Measurements from ENCODE around the gene SLC25A15.

SLC25A15 gene

GRCh38 chr13:40774672-40775071 lies 14.7 kb upstream of the SLC25A15 start:
- H3K4me3 ChIP-seq (ENCODE audit: control insufficient read depth, low read depth, low read length) = no peak overlapping the region
- DNase-seq (ENCODE audit: low read depth) = no peak
- no peak for TF ChIP-seq CTCF (IDR thresholded peaks at IDR 0.05; ENCODE audit: control insufficient read depth, insufficient read depth, low read depth, low read length, missing control alignments)

DNA sequence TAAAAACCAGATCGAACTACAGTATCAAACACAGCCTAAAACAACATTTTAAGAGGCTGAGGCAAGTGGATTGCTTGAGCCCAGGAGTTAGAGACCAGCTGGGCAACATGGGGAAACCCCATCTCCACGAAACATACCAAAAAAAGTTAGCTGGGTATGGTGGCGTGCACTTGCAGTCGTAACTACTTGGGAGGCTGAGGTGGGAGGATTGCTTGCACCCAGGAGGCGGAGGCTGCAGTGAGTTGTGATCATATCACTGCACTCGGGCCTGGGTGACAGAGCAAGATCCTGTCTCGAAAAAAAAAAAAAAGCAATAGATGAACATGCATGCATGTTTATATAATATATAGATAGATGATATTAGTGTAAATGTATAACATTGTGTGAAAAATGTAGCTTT lies 13.2 kb upstream of the SLC25A15 start:
- TF ChIP-seq CTCF (IDR thresholded peaks at IDR 0.05; ENCODE audit: control insufficient read depth, insufficient read depth, low read depth, low read length, missing control alignments) = no peak
- H3K4me3 ChIP-seq (ENCODE audit: control insufficient read depth, low read depth, low read length) = no peak overlapping the region
- no peak for DNase-seq (ENCODE audit: low read depth)

- DNase-seq (ENCODE audit: low read depth) = no peak
- no peak overlapping the region for H3K4me3 ChIP-seq (ENCODE audit: control insufficient read depth, low read depth, low read length)
- no peak for TF ChIP-seq CTCF (IDR thresholded peaks at IDR 0.05; ENCODE audit: control insufficient read depth, insufficient read depth, low read depth, low read length, missing control alignments)
These were observed 12.7 kb upstream of the SLC25A15 start for GRCh38 chr13:40776681-40777165.

- no peak for DNase-seq (ENCODE audit: low read depth)
- H3K4me3 ChIP-seq (ENCODE audit: control insufficient read depth, low read depth, low read length) = no peak overlapping the region
- peak; percentile 48 for TF ChIP-seq CTCF (IDR thresholded peaks at IDR 0.05; ENCODE audit: control insufficient read depth, insufficient read depth, low read depth, low read length, missing control alignments)
These were observed 12.1 kb upstream of the SLC25A15 start for GRCh38 chr13:40777166-40777808.

DNA sequence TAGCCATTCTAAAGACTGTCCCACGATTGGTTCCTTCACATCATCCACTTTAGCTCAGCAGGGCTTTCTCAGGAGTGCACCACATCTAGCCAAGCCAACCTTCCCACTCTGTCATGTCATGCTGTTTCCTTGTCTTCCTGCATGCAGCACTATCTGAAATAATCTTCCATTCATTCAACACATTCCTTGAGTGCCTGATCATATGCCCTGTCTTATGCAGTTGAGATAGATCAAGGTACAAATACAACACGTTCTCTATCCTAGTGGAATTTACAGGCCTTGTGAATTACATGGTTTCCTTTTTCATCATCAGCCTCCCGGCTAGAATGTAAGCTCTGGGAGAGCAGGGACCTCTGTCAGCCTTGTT lies 11.6 kb upstream of the SLC25A15 start:
- no peak for TF ChIP-seq CTCF (IDR thresholded peaks at IDR 0.05; ENCODE audit: control insufficient read depth, insufficient read depth, low read depth, low read length, missing control alignments)
- H3K4me3 ChIP-seq (ENCODE audit: control insufficient read depth, low read depth, low read length) = no peak overlapping the region

DNA sequence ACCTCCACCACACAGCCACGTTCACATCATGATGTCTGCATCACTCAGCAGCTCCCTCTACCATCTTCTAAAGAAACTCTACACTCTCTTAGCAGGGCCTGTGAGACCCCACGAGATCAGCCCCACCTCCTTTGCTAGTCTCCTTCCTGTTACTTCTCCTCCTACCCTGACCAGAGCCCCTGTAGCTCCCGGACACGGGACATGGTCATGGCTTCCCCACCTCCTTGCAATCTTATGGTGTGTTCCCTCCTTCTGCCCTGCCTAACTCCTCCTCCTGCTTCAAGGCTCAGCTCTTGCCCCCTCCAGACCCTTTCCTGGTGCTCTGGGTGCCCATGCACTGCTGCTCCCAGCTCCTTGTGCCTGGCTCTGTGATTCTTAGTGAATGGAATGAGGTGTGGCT lies 10.4 kb upstream of the SLC25A15 start:
- DNase-seq (ENCODE audit: low read depth) = no peak
- H3K4me3 ChIP-seq (ENCODE audit: control insufficient read depth, low read depth, low read length) = no peak overlapping the region
- no peak for TF ChIP-seq CTCF (IDR thresholded peaks at IDR 0.05; ENCODE audit: control insufficient read depth, insufficient read depth, low read depth, low read length, missing control alignments)

More for the DNA sequence above, 11.6 kb upstream of the SLC25A15 start:
- DNase-seq (ENCODE audit: low read depth) = no peak
